K562 (cell line): ENCODE data around the gene ZBTB2. TPM values are rescaled to one million over a fixed set of nuclear protein-coding genes. Genes with fewer than 3 reads are reported as not detected.
"Not testable (repeated sequence)": the region's sequence is repeated elsewhere in the genome, so short reads cannot be mapped to it uniquely, and the experiment has no call there.

ENCODE experiments used
- ATAC-seq: fragments of 200-7000 bp; cut with Tn5 transposase; 3 replicates; pipeline ENCODE4 v1.9.1; 2020; ENCODE audit warnings: moderate library complexity
- BruUV-seq: library from RNA; stranded (reverse); fragments of 400-500 nt; replicated peaks from 2 replicates; lab custom pipeline; 2021; lab: Mats Ljungman, UMichigan
- CTCF ChIA-PET: fragments of 300-600 bp; formaldehyde crosslinking; extraction: SDS; loops from one replicate; lab custom pipeline; 2021; ENCODE audit warnings: low intra/inter-chr PET ratio; lab: Yijun Ruan, JAX
- POLR2A ChIA-PET: fragments of 300-600, 350-650 bp; sonication (Branson Sonifier 250); formaldehyde crosslinking; extraction: SDS; loops from one replicate; lab custom pipeline; 2021; ENCODE audit warnings: antibody characterized with exemption, inconsistent platforms; lab: Yijun Ruan, JAX
- DNase-seq, 4 experiments: peaks; one replicate each; pipeline versions ENCODE4 v3.0.0 to v3.0.0-alpha.2; 2011 to 2018; ENCODE audit warnings: low spot score in 3 of 4, mixed read lengths in 3 of 4; ENCODE audit errors: extremely low read depth in 1 of 4
- FAIRE-seq: peaks from 2 replicates; lab custom pipeline; 2011; peaks lifted over from hg19 to GRCh38; lab: Jason Lieb, UNC
- H2AFZ ChIP-seq: 2 replicates; pipeline ENCODE4 v1.6.0; 2011; ENCODE audit warnings: low read depth, low read length, control low read depth, inconsistent platforms
- H3K27ac ChIP-seq: fragments of 200-600 bp; 3 replicates; pipeline ENCODE4 v1.8.0; 2011; ENCODE audit warnings: low read depth, mild to moderate bottlenecking, control low read depth, inconsistent platforms, low read length, moderate library complexity, mixed read lengths; ENCODE audit errors: extremely low read depth
- H3K27me3 ChIP-seq, 2 experiments: fragments of 300-600 bp in 1 of 2; 2 replicates in 1 of 2; 3 replicates in 1 of 2; pipeline versions ENCODE4 v1.6.0 to v1.8.0; 2011; ENCODE audit warnings: inconsistent platforms in 2 of 2, low read length in 2 of 2, mild to moderate bottlenecking in 1 of 2, mixed read lengths in 1 of 2, moderate library complexity in 1 of 2; ENCODE audit not compliant: control insufficient read depth in 2 of 2, insufficient read depth in 2 of 2
- H3K36me3 ChIP-seq: fragments of 300-600 bp; 3 replicates; pipeline ENCODE4 v1.8.0; 2011; ENCODE audit warnings: mild to moderate bottlenecking, low read length, inconsistent platforms; ENCODE audit not compliant: control insufficient read depth, insufficient read depth
- H3K4me1 ChIP-seq, 2 experiments: fragments of 200-600 bp in 1 of 2; replicated peaks in 1 of 2; 2 replicates in 1 of 2; 3 replicates in 1 of 2; pipeline versions ENCODE4 v1.5.1 to v1.8.0; 2011; ENCODE audit warnings: inconsistent platforms in 2 of 2, low read length in 2 of 2, mild to moderate bottlenecking in 1 of 2, mixed read lengths in 1 of 2, moderate library complexity in 1 of 2; ENCODE audit not compliant: control insufficient read depth in 2 of 2, insufficient read depth in 2 of 2
- H3K4me2 ChIP-seq: 2 replicates; pipeline ENCODE4 v1.6.1; 2011; ENCODE audit warnings: low read length, control low read depth, inconsistent platforms, mixed read lengths; ENCODE audit not compliant: insufficient read depth
- H3K4me3 ChIP-seq: fragments of 200-600 bp; sonication (generic), shearing (Covaris generic); 2 replicates; pipeline ENCODE4 v1.5.1; 2016; ENCODE audit warnings: control low read depth, inconsistent platforms
- H3K79me2 ChIP-seq: fragments of 200-600 bp; 3 replicates; pipeline ENCODE4 v1.8.0; 2011; ENCODE audit warnings: low read length, inconsistent platforms; ENCODE audit not compliant: control insufficient read depth, insufficient read depth
- H3K9ac ChIP-seq, 2 experiments: 2 replicates each; pipeline versions ENCODE4 v1.6.0 to v1.6.1; 2011; ENCODE audit warnings: low read depth in 2 of 2, low read length in 2 of 2, control low read depth in 1 of 2, inconsistent platforms in 1 of 2, mild to moderate bottlenecking in 1 of 2, mixed read lengths in 1 of 2; ENCODE audit not compliant: insufficient read depth in 1 of 2
- H3K9me1 ChIP-seq: one replicate; pipeline ENCODE4 v1.6.0; 2011; ENCODE audit warnings: inconsistent platforms, mild to moderate bottlenecking, low read length, moderate library complexity; ENCODE audit not compliant: control insufficient read depth, insufficient read depth
- H3K9me3 ChIP-seq: replicated peaks from 2 replicates; pipeline ENCODE4 v1.5.1; 2011; ENCODE audit warnings: low read depth, low read length, inconsistent platforms; ENCODE audit not compliant: control insufficient read depth, insufficient read depth
- H4K20me1 ChIP-seq: replicated peaks from 2 replicates; pipeline ENCODE4 v1.6.1; 2011; ENCODE audit warnings: low read length, inconsistent platforms, mixed read lengths; ENCODE audit not compliant: control insufficient read depth, insufficient read depth
- JUN ChIP-seq, 2 experiments: sonication (generic) in 1 of 2; formaldehyde crosslinking in 1 of 2; IDR thresholded peaks; 2 replicates each; pipeline versions ENCODE4 v1.6.1 to v1.8.0; 2012 to 2022; ENCODE audit warnings: borderline replicate concordance in 2 of 2, mild to moderate bottlenecking in 2 of 2, improper control_type of control experiment in 1 of 2, low read depth in 1 of 2, low read length in 1 of 2, missing genetic modification reagents in 1 of 2
- STAG1 ChIP-seq: sonication (generic); formaldehyde crosslinking; IDR thresholded peaks from 2 replicates; pipeline ENCODE4 v1.5.0; 2020; ENCODE audit warnings: missing genetic modification reagents, borderline replicate concordance
- UBTF ChIP-seq, 2 experiments: IDR thresholded peaks; 2 replicates each; pipeline ENCODE4 v1.6.1; 2012; ENCODE audit warnings: improper control_type of control experiment in 2 of 2, low read depth in 2 of 2, low read length in 2 of 2, borderline replicate concordance in 1 of 2
- ZNF764 ChIP-seq: fragments of 250-450 bp; sonication (Bioruptor Pico); IDR thresholded peaks from 2 replicates; pipeline ENCODE4 v1.4.0; 2020; ENCODE audit warnings: low read depth, mild to moderate bottlenecking, moderate library complexity
- WGBS: fragments of 100-300 bp; shearing (Covaris generic); methylation state at CpG from one replicate; pipeline ENCODE4 v1.1.6; 2016; ENCODE audit warnings: low coverage, mixed read lengths; ENCODE audit not compliant: insufficient coverage; ENCODE audit errors: missing lambda C conversion rate; 5-methylcytosine and 5-hydroxymethylcytosine counted together
- in situ Hi-C: fragments of 300-500 bp; cut with MboI; formaldehyde crosslinking; loops from 4 replicates; pipeline ENCODE4 v1.15.0; 2018; ENCODE audit warnings: inconsistent platforms, mixed read lengths
- intact Hi-C: fragments of 100-400 bp; cut with micrococcal nuclease; formaldehyde crosslinking; loops from 2 replicates; pipeline ENCODE4 v1.14.2; 2022
- polyA plus RNA-seq, 8 experiments: library from polyadenylated mRNA; depleted of rRNA in 4 of 8; stranded (reverse) in 5 of 8; unstranded in 3 of 8; fragments of >200 nt; fragmentation: Nextera tagmentation in 2 of 8; fragmentation: Illumina TruSeq in 1 of 8; extraction: Ambion mirVana in 2 of 8; extraction: Trizol in 1 of 8; gene quantifications; 2 replicates each; pipeline versions ENCODE4 v1.2.1 to v1.2.3, GENCODE V29; 2011 to 2014; ENCODE audit warnings: inconsistent platforms in 1 of 8, missing spikeins in 1 of 8
- total RNA-seq, 7 experiments: library from RNA; depleted of rRNA in 6 of 7; stranded (reverse); fragments of >200 nt in 6 of 7; fragmentation: Illumina TruSeq in 2 of 7; extraction: Trizol in 2 of 7; gene quantifications; 2 replicates each; pipeline versions ENCODE4 v1.2.1 to v1.2.3, GENCODE V29; 2011 to 2021; ENCODE audit warnings: low replicate concordance in 1 of 7

ZBTB2 gene
- total and polyA plus RNA-seq, 9 of the 15 experiments (the other 6 are each of a cell fraction or from before 2014, with no cell fraction given): 5.1 to 26.2 (median 16.4) TPM

DNA sequence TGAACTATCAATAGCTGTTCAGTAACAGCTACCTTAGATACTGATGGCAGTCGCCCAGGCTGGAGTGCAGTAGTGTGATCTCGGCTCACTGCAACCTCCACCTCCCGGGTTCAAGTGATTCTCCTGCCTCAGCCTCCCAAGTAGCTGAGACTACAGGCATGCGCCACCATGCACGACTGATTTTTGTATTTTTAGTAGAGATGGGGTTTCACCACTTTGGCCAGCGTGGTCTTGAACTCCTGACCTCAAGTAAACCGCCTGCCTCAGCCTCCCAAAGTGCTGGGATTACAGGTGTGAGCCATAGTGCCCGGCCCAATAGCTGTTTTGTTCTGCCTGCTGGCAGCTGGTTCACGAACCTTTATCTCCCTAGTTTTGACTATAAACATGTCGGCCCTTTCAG, 48.6 kb downstream of the ZBTB2 start:
- CTCF ChIA-PET, H3K36me3 ChIP-seq, ATAC-seq, H3K9me1 ChIP-seq, H3K4me1 ChIP-seq, H3K9ac ChIP-seq, H3K79me2 ChIP-seq, BruUV-seq, FAIRE-seq, H3K27ac ChIP-seq, H3K9me3 ChIP-seq, H2AFZ ChIP-seq, intact Hi-C loops, in situ Hi-C loops, H4K20me1 ChIP-seq, DNase-seq, H3K4me3 ChIP-seq, H3K4me2 ChIP-seq: not testable (repeated sequence)
- H3K27me3 ChIP-seq: peaks cover 47 to 63% of the 10 kb centered on the region in 2 experiments
- POLR2A ChIA-PET: interaction anchor here (0.7 to 1.7 kb wide), 3 partner anchors 9 to 270 kb away, joined by 3 to 4 read pairs (median 3); no protein-coding TSS in a partner anchor
- 12% methylated on average over 10 of the region's 10 CpGs for WGBS

DNA sequence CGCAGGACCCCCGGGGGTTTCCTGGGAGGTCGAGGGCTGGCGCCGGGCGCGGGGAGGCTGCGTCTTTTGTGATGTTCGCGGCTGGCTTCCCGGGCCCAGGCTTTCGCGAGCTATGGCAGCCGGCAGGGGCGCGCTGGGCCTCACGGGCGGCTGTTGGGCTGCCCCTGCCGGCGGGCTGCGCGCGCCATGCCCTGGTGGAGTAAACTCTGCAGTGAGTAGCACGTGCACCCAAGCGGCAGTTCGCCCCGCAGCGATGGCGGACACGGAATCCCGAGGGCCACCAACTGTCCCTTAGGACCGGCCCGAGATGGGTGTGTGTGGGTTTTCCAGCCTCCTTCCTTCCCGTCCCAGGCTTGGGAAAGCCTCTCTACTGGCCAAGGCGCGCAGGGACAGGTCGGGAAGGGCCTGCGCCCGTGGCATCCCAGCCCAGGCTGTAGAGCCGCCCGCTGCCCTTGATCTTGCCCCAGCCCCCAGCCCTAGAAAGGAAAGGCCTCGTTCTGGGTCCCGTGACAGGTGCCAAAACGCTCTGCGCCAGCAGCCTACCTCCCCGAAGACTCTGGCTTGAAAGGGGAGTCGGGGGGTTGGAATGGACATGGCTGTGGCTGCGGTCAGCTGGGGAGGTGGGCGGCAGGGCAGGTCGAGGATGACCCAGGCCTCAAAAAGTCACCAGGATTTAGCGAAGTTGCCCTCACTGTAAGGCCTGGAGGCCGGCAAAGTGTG, 49.7 kb downstream of the ZBTB2 start:
- H3K27ac ChIP-seq: no peak overlapping the region
- H3K9me1 ChIP-seq: no peaks in the 10 kb centered on the region
- intact Hi-C loops (no loop called here), in situ Hi-C loops (no loop called here)
- H4K20me1 ChIP-seq: no peaks in the 10 kb centered on the region
- peaks cover 0 to 9% of the 10 kb centered on the region in 2 experiments; a peak in 1 of 5 replicates for H3K4me1 ChIP-seq
- WGBS: 34% methylated on average over 42 of the region's 52 CpGs
- no TSS peak for BruUV-seq
- no peak overlapping the region for H3K4me3 ChIP-seq
- H3K27me3 ChIP-seq: peaks cover 44 to 63% of the 10 kb centered on the region in 2 experiments
- no peaks in the 10 kb centered on the region for H3K36me3 ChIP-seq
- ChIA-PET CTCF (no interaction called here), POLR2A (no interaction called here)
- no peaks in the 10 kb centered on the region for H3K9me3 ChIP-seq
- no peaks in the 10 kb centered on the region for H3K79me2 ChIP-seq
- no peak for TF ChIP-seq JUN (IDR thresholded peaks at IDR 0.05; ENCODE audit: borderline replicate concordance, low read depth, low read length)
- no peak for TF ChIP-seq JUN (CRISPR knock-in tag; IDR thresholded peaks at IDR 0.05; ENCODE audit: borderline replicate concordance)
- TF ChIP-seq STAG1: no peak
- TF ChIP-seq ZNF764: no peak
- no peak for TF ChIP-seq UBTF (IDR thresholded peaks at IDR 0.05; ENCODE audit: borderline replicate concordance in 1 of 2, low read depth in 2 of 2, low read length in 2 of 2)
- FAIRE-seq: no peak
- no peak overlapping the region for H3K4me2 ChIP-seq
- H3K9ac ChIP-seq: no peak overlapping the region
- no peak for ATAC-seq
- H2AFZ ChIP-seq: no peak overlapping the region
- DNase-seq: no peak
